NCI-H510A treated with DMSO at 0.1 percent for 48 hours (cell line): ENCODE results near the gene C1orf141.
"Not testable (repeated sequence)": the region's sequence is repeated elsewhere in the genome, so short reads cannot be mapped to it uniquely, and the experiment has no call there.

Experiments
- DNase-seq: peaks from one replicate; lab custom pipeline; 2025; lab: John Stamatoyannopoulos, UW

The C1orf141 gene

GRCh38 chr1:67134695-67135094 is at the start of gene C1orf141:
TSS of gene C1orf141 (minus strand) at chr1:67134970. CDS start at chr1:67127240, 7,730 bp downstream.
- DNase-seq, result peak; percentile 49

DNA sequence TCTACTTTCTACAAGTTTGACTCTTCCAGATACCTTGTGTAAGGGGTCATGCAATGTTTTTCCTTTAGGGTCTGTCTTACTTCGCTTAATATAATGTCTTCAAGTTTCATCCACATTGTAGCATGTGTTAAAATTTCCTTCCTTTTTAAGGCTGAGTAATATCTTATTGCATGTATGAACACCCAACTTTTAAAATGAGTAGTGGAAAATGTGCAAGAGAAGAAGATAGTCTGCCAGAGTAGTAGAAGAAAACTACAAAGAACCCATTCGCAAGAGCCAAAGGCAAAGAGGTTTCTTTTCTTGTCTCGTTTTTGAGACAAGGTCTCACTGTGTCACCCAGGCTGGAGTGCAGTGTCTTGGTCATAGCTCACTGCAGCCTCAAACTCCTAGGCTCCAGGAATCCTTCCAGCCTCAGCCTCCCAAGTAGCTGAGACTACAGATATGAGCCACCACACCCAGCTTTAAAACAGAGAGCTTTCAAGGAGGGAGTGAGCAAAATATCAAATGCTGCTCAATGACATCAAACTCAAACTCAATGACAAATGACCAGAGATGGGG is 40.8 kb upstream of the C1orf141 start:
- no peak for DNase-seq

DNA sequence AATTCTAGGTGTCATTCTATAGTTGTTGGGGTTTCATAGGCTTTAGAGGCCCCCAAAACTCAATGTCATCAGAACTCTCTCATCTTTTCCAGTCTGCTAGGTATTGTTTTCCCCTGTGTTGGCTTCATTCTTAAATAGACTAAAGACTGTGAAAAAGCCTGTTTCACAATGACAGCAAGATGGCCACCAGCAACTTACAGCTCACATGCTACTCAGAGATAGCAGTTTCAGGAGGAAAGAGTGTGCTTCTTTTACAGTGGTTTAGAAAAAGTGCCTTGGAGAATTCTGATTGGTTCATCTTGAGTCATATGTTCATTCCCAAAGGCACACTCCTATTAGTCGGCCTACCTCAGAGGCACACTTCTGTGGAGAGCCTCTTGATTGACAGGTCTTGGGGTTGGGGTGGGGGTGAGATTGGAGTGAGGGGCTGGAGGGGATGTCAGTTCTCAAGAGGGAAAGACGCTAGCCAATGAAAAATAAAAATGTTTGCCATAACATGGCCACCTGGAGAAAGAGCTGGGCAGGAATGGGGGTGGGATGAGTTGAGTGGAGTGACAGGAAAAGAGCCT is 40.0 kb upstream of the C1orf141 start:
- DNase-seq, result no peak

DNA sequence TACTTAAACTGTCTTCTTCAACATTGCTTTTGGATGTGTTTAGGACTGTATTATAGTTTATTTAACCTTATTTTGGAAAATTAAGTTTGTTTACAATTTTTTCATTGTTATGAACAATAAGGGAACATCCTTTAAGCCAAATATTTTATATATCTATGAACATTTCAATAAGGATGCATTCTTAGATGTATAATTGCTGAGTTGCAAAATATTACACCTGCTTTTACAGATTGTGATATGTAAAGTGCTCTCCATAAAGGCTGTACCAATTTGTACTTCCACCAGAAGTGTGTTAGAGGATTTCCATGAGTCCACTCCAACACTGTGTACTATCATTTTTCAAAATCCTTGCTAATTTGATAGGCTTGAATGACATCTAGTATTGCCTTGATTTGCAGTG is 39.2 kb upstream of the C1orf141 start:
- no peak for DNase-seq

DNA sequence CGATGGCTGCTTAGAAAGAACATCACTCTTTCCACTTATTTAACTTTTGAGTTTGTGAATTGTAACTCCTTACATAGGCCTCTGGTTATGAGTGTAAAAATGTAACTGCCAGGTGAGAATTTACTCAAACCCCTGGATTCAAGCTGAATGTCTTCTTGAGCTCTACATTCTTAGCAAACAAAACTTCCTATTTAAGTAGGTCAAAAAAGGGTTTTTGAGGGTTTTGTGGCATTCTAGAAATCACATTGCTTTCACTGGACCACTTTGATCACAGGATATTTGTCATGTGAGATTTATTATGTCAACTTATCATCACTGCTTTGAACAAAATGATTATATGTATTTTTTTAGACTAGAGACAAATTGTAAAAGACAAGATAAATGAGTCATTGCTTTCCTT is 37.2 kb upstream of the C1orf141 start:
- DNase-seq, result no peak

DNA sequence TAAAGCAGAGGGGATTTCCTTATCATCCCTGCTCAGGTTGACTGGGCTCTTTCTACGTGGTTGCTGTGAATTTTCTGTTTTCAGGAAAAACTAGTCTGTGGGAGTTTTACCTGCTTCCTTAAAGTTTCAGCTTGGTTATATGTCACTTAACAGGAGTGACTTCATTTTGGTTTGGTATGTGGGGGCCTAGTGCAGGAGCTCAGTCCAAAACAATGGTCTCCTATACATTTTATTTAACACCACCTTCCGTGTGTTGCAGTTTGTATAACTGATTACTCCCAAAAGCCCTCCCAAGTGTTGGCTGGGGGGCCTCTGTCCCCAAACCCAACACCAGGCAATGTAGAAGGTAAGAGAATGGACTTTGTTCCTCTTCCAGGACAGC is 36.8 kb upstream of the C1orf141 start:
- no peak for DNase-seq

DNA sequence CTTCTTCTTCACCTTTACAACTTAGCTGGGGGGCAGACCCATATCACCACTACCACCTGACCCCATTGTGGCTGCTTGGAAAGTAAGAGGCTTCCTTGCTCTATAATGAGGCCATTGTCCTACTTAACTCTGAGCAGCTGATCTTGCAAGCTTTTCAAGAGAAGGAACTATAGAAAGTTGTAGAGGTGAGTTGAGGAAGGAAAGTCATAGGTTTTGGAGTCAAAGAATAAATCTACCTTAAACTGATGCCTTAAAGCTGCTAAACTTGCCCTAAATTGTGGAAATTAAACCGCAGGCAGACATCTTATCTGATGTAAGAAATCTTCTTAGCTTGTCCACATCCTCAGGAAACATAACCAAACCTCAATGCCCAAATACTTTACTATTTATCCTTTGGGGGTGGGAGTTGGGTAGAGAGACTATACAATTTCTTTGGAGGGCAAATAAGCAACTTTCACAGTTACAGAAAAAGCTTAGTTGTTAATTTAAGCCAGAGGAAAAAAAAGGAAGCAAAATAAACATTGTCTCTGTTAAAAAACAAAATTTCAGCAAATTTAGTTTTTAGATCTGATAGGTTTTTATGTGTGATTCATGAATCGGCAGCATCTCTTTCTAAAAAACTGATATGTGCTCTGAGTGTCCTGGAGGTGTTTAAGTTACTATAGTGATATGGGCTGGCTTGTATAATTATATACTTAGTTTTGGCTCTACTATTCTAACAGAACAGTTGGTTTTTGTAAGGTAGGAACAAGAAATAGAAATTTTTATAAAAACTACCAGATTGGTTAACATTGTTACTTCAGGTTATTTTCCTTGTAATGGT is 36.2 kb upstream of the C1orf141 start:
- DNase-seq, result no peak

DNA sequence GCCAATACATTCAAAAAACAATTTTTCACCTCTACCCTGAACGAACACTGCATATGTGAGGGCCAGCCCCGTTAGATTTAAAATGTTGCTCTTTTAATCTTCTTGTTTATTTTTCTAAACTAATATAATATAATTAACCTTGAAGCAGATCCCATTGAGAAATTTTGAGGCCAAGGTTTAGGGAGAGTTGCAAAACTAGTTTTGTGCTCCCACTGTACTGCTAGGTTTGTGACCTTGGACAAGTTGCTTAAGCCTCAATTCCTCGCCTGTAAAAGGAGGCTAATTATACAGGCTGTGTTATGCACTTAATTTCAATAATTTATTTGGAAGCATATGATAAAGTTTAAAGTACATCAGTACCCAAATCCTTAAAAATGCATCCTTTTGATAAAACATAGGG is 35.2 kb upstream of the C1orf141 start:
- DNase-seq, result no peak

GRCh38 chr1:67169496-67169895 is 34.7 kb upstream of the C1orf141 start:
- DNase-seq, result no peak

- DNase-seq, result peak; percentile 65
These were observed 31.4 kb upstream of the C1orf141 start, which contains the start of gene IL23R for GRCh38 chr1:67166196-67166595. TSS of gene IL23R (plus strand) at chr1:67166454. CDS start at chr1:67168121, 1,667 bp downstream.

- no peak for DNase-seq
These were observed 30.8 kb upstream of the C1orf141 start for GRCh38 chr1:67165468-67166041.

- DNase-seq, result no peak
These were observed 28.2 kb upstream of the C1orf141 start for GRCh38 chr1:67162954-67163353.

GRCh38 chr1:67159233-67159632 is 24.5 kb upstream of the C1orf141 start:
- no peak for DNase-seq

GRCh38 chr1:67158401-67158800 is 23.6 kb upstream of the C1orf141 start:
- no peak for DNase-seq

- no peak for DNase-seq
These were observed 16.2 kb upstream of the C1orf141 start for GRCh38 chr1:67150931-67151330.

- DNase-seq, result peak; percentile 83
These were observed 14.5 kb upstream of the C1orf141 start for GRCh38 chr1:67149179-67149770.

GRCh38 chr1:67148516-67149178 is 13.9 kb upstream of the C1orf141 start:
- DNase-seq, result no peak

GRCh38 chr1:67147973-67148372 is 13.2 kb upstream of the C1orf141 start:
- not testable (repeated sequence) for DNase-seq

DNA sequence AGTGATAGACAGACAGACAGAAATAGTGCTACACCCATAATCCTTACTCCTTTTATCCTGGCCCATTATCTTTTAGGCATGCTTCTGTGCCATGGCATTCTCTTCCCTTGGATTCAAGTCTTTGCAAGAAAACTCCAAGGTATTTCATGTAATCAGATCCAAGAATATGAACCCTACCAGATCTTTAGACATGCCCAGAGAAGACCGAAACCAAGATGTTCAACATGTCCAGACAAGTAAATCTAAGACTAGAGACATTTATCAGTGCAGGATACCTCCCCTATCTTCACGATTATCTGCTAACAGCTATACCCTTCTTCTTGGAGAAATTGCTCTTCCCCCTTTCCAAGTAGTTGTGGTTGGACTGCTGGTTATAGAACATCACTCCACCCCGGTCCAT is 11.8 kb upstream of the C1orf141 start:
- DNase-seq, result no peak

GRCh38 chr1:67146101-67146500 is 11.3 kb upstream of the C1orf141 start:
- no peak for DNase-seq

GRCh38 chr1:67144696-67145095 is 9.9 kb upstream of the C1orf141 start:
- DNase-seq, result no peak

- DNase-seq, result no peak
These were observed 9.2 kb upstream of the C1orf141 start for GRCh38 chr1:67143966-67144365.
